SK-N-SH (cell line): ENCODE measurements around the gene H6PD.

Experiments used
- CHD2 ChIP-seq: fragments of 150-350 bp; IDR thresholded peaks from 2 replicates; pipeline ENCODE4 v1.6.1; 2018; ENCODE audit warnings: low read length; ENCODE audit not compliant: partially characterized antibody
- EP300 ChIP-seq, 2 experiments: IDR thresholded peaks; 2 replicates each; pipeline versions ENCODE4 v1.4.0 to v1.6.1; 2012; ENCODE audit warnings: borderline replicate concordance in 1 of 2, low read depth in 1 of 2, low read length in 1 of 2
- EZH2phosphoT487 ChIP-seq: fragments of 200-600 bp; sonication (generic); IDR thresholded peaks from 2 replicates; pipeline ENCODE4 v1.6.1; 2017; ENCODE audit warnings: low read depth, mixed run types, mild to moderate bottlenecking, antibody characterized with exemption, moderate library complexity, borderline replicate concordance
- FOXM1 ChIP-seq: IDR thresholded peaks from 2 replicates; pipeline ENCODE4 v1.4.0; 2012; ENCODE audit warnings: low read depth, mild to moderate bottlenecking
- POLR2AphosphoS5 ChIP-seq: IDR thresholded peaks from 2 replicates; pipeline ENCODE4 v1.6.1; 2012; ENCODE audit warnings: low read depth, low read length
- RAD21 ChIP-seq: IDR thresholded peaks from 2 replicates; pipeline ENCODE4 v1.6.1; 2012; ENCODE audit warnings: mild to moderate bottlenecking, low read length
- RCOR1 ChIP-seq: fragments of 150-350 bp; IDR thresholded peaks from 2 replicates; pipeline ENCODE4 v1.6.1; 2017; ENCODE audit warnings: antibody characterized with exemption, low read length
- REST ChIP-seq: IDR thresholded peaks from 2 replicates; pipeline ENCODE4 v1.6.1; 2012; ENCODE audit warnings: mild to moderate bottlenecking, low read depth, low read length, moderate library complexity
- RFX5 ChIP-seq: IDR thresholded peaks from 2 replicates; pipeline ENCODE4 v1.6.1; 2012; ENCODE audit warnings: mild to moderate bottlenecking, improper control_type of control experiment, low read length
- TAF1 ChIP-seq: IDR thresholded peaks from 2 replicates; pipeline ENCODE4 v1.6.1; 2012; ENCODE audit warnings: low read depth, mild to moderate bottlenecking, low read length, moderate library complexity, borderline replicate concordance
- YY1 ChIP-seq: IDR thresholded peaks from 2 replicates; pipeline ENCODE4 v1.4.0; 2012; ENCODE audit warnings: low read depth, mild to moderate bottlenecking
- TF ChIP-seq, protein P1 (sequence below): fragments of 200-600 bp; sonication (generic); IDR thresholded peaks from 2 replicates; pipeline ENCODE4 v1.6.1; 2017; ENCODE audit warnings: antibody characterized with exemption, mild to moderate bottlenecking, moderate library complexity
- TF ChIP-seq, protein P2 (sequence below): IDR thresholded peaks from 2 replicates; pipeline ENCODE4; 2012

- no peak for TF ChIP-seq RFX5
- TF ChIP-seq EP300 (IDR thresholded peaks at IDR 0.05; ENCODE audit: borderline replicate concordance in 1 of 2, low read depth in 1 of 2, low read length in 1 of 2), result no peak
- TF ChIP-seq, protein P1, sequence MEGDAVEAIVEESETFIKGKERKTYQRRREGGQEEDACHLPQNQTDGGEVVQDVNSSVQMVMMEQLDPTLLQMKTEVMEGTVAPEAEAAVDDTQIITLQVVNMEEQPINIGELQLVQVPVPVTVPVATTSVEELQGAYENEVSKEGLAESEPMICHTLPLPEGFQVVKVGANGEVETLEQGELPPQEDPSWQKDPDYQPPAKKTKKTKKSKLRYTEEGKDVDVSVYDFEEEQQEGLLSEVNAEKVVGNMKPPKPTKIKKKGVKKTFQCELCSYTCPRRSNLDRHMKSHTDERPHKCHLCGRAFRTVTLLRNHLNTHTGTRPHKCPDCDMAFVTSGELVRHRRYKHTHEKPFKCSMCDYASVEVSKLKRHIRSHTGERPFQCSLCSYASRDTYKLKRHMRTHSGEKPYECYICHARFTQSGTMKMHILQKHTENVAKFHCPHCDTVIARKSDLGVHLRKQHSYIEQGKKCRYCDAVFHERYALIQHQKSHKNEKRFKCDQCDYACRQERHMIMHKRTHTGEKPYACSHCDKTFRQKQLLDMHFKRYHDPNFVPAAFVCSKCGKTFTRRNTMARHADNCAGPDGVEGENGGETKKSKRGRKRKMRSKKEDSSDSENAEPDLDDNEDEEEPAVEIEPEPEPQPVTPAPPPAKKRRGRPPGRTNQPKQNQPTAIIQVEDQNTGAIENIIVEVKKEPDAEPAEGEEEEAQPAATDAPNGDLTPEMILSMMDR, result no peak
- no peak for TF ChIP-seq EZH2phosphoT487
- no peak for TF ChIP-seq POLR2AphosphoS5
- TF ChIP-seq FOXM1, result no peak
- TF ChIP-seq RAD21, result no peak
- TF ChIP-seq, protein P2, sequence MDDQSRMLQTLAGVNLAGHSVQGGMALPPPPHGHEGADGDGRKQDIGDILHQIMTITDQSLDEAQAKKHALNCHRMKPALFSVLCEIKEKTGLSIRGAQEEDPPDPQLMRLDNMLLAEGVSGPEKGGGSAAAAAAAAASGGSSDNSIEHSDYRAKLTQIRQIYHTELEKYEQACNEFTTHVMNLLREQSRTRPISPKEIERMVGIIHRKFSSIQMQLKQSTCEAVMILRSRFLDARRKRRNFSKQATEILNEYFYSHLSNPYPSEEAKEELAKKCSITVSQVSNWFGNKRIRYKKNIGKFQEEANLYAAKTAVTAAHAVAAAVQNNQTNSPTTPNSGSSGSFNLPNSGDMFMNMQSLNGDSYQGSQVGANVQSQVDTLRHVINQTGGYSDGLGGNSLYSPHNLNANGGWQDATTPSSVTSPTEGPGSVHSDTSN, result no peak
- TF ChIP-seq CHD2, result no peak
- TF ChIP-seq TAF1, result no peak
- TF ChIP-seq YY1, result no peak
- no peak for TF ChIP-seq RCOR1
- no peak for TF ChIP-seq REST
Measured at GRCh38 chr1:9314111-9314510, 79.5 kb downstream of the H6PD start.
